Breast epithelium (tissue), 3 donors: ENCODE measurements around the gene SNTG2.

Experiments
- CTCF ChIP-seq, 3 donors: fragments of 450-650 bp; IDR thresholded peaks; one replicate each; pipeline ENCODE4 v1.5.1; 2016 to 2017; ENCODE audit warnings: antibody characterized with exemption in 3 of 3, mild to moderate bottlenecking in 3 of 3, moderate library complexity in 3 of 3
- POLR2A ChIP-seq: fragments of 450-650 bp; IDR thresholded peaks from one replicate; pipeline ENCODE4 v1.6.1; 2016; ENCODE audit warnings: antibody characterized with exemption, mild to moderate bottlenecking, moderate library complexity

DNA sequence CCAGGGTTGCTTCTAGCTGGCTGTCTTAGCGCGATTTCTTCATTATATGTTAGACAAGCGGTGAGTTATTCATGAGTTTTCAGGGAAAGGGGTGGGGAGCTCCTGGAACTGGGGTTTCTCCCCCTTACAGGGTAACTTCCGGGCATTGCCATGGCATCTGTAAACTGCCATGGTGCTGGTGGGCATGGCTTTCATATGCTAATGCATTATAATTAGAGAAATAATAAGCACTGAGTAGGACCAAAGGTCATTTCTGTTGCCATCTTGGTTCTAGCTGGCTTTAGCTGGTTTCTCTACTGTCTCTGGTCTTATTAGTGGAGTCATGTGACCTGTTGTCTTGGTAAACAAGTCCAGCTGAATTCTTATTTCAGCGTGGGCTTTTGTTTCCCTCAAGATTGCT is 5.5 kb upstream of the SNTG2 start:
- no peak for TF ChIP-seq CTCF (IDR thresholded peaks at IDR 0.05)
- no peak for TF ChIP-seq POLR2A
